H9 (cell line): ENCODE measurements around the gene PKP3. TPM values are rescaled to one million over a fixed set of nuclear protein-coding genes. Genes with fewer than 3 reads are reported as not detected.

Experiments
- DNase-seq: peaks from one replicate; pipeline ENCODE4 v3.0.0-alpha.2; 2017
- H2AFZ ChIP-seq: one replicate; pipeline ENCODE4 v1.6.1; 2013; ENCODE audit warnings: mild to moderate bottlenecking, low read length, control low read depth, moderate library complexity
- H2AK5ac ChIP-seq: 2 replicates; pipeline ENCODE4 v1.6.1; 2013; ENCODE audit warnings: low read length, control low read depth, mixed read lengths; ENCODE audit not compliant: insufficient read length
- H2BK120ac ChIP-seq: one replicate; pipeline ENCODE4 v1.6.1; 2013; ENCODE audit warnings: low read depth, mild to moderate bottlenecking, low read length, control low read depth, inconsistent platforms; ENCODE audit not compliant: poor library complexity, severe bottlenecking
- H2BK12ac ChIP-seq: 2 replicates; pipeline ENCODE4 v1.6.1; 2013; ENCODE audit warnings: low read length, control low read depth, mixed read lengths, low read depth; ENCODE audit not compliant: insufficient read length
- H2BK15ac ChIP-seq: 2 replicates; pipeline ENCODE4 v1.6.1; 2013; ENCODE audit warnings: low read depth, low read length, control low read depth
- H2BK20ac ChIP-seq: one replicate; pipeline ENCODE4 v1.6.1; 2013; ENCODE audit warnings: low read depth, mild to moderate bottlenecking, low read length, control low read depth, inconsistent platforms; ENCODE audit not compliant: poor library complexity, severe bottlenecking
- H2BK5ac ChIP-seq: 2 replicates; pipeline ENCODE4 v1.6.1; 2013; ENCODE audit warnings: low read length, control low read depth, mixed read lengths; ENCODE audit not compliant: insufficient read length
- H3K14ac ChIP-seq: 2 replicates; pipeline ENCODE4 v1.6.1; 2013; ENCODE audit warnings: low read length, control low read depth; ENCODE audit not compliant: insufficient read depth
- H3K18ac ChIP-seq: 2 replicates; pipeline ENCODE4 v1.6.1; 2013; ENCODE audit warnings: low read depth, mild to moderate bottlenecking, mixed read lengths, low read length, control low read depth; ENCODE audit not compliant: insufficient read length
- H3K23ac ChIP-seq: 2 replicates; pipeline ENCODE4 v1.6.1; 2013; ENCODE audit warnings: low read length, control low read depth, mixed read lengths, low read depth; ENCODE audit not compliant: insufficient read length
- H3K23me2 ChIP-seq: 2 replicates; pipeline ENCODE4 v1.6.1; 2013; ENCODE audit warnings: low read depth, mild to moderate bottlenecking, mixed read lengths, low read length, control low read depth; ENCODE audit not compliant: insufficient read length, poor library complexity, severe bottlenecking
- H3K27ac ChIP-seq: 2 replicates; pipeline ENCODE4 v1.5.1; 2013; ENCODE audit warnings: low read length, control low read depth, mixed read lengths, low read depth; ENCODE audit not compliant: insufficient read length
- H3K27me3 ChIP-seq: 2 replicates; pipeline ENCODE4 v1.6.1; 2013; ENCODE audit warnings: low read length, control low read depth, inconsistent platforms; ENCODE audit not compliant: insufficient read depth
- H3K4ac ChIP-seq: 2 replicates; pipeline ENCODE4 v1.6.1; 2013; ENCODE audit warnings: low read depth, mild to moderate bottlenecking, control low read depth, inconsistent platforms, low read length, moderate library complexity
- H3K4me1 ChIP-seq: 2 replicates; pipeline ENCODE4 v1.6.1; 2013; ENCODE audit warnings: low read length, control low read depth, inconsistent platforms; ENCODE audit not compliant: insufficient read depth
- H3K4me2 ChIP-seq: 2 replicates; pipeline ENCODE4 v1.6.1; 2013; ENCODE audit warnings: low read length, control low read depth, mixed read lengths; ENCODE audit not compliant: insufficient read length, insufficient read depth
- H3K56ac ChIP-seq: 2 replicates; pipeline ENCODE4 v1.6.1; 2013; ENCODE audit warnings: low read depth, mild to moderate bottlenecking, mixed read lengths, low read length, control low read depth; ENCODE audit not compliant: insufficient read length
- H3K79me1 ChIP-seq: 2 replicates; pipeline ENCODE4 v1.6.1; 2013; ENCODE audit warnings: low read depth, mild to moderate bottlenecking, moderate library complexity, low read length, control low read depth, inconsistent platforms; ENCODE audit not compliant: insufficient read depth, poor library complexity, severe bottlenecking
- H3K79me2 ChIP-seq: 2 replicates; pipeline ENCODE4 v1.6.1; 2013; ENCODE audit warnings: low read length, control low read depth, inconsistent platforms; ENCODE audit not compliant: insufficient read depth
- H3K9ac ChIP-seq: 2 replicates; pipeline ENCODE4 v1.6.1; 2013; ENCODE audit warnings: low read length, control low read depth, mixed read lengths; ENCODE audit not compliant: insufficient read length; ENCODE audit errors: extremely low read depth
- H3K9me3 ChIP-seq: one replicate; pipeline ENCODE4 v1.6.1; 2013; ENCODE audit warnings: low read depth, low read length, inconsistent platforms; ENCODE audit not compliant: control insufficient read depth
- H3T11ph ChIP-seq: one replicate; pipeline ENCODE4 v1.6.1; 2013; ENCODE audit warnings: mild to moderate bottlenecking, low read length, control low read depth, inconsistent platforms
- H4K20me1 ChIP-seq: one replicate; pipeline ENCODE4 v1.6.1; 2013; ENCODE audit not compliant: control insufficient read depth, insufficient read length, insufficient read depth
- H4K5ac ChIP-seq: 2 replicates; pipeline ENCODE4 v1.6.1; 2013; ENCODE audit warnings: low read depth, mild to moderate bottlenecking, mixed read lengths, low read length, control low read depth; ENCODE audit not compliant: insufficient read length
- H4K8ac ChIP-seq: replicated peaks from 2 replicates; pipeline ENCODE4 v1.6.1; 2013; ENCODE audit warnings: low read length, control low read depth, mixed read lengths, low read depth; ENCODE audit not compliant: insufficient read length
- H4K91ac ChIP-seq: 2 replicates; pipeline ENCODE4 v1.6.1; 2013; ENCODE audit warnings: low read depth, mild to moderate bottlenecking, moderate library complexity, mixed read lengths, low read length, control low read depth; ENCODE audit not compliant: insufficient read length
- H3K27ac Mint-ChIP-seq, 3 experiments: 2 replicates in 2 of 3; 3 replicates in 1 of 3; pipeline ENCODE4 v1.8.0; 2020 to 2021; ENCODE audit warnings: mixed read lengths in 3 of 3, mild to moderate bottlenecking in 1 of 3, moderate library complexity in 1 of 3
- H3K27me3 Mint-ChIP-seq: 2 replicates; pipeline ENCODE4 v1.8.0; 2021; ENCODE audit warnings: low read depth, mild to moderate bottlenecking, moderate library complexity, mixed read lengths
- H3K36me3 Mint-ChIP-seq, 3 experiments: 2 replicates in 2 of 3; 3 replicates in 1 of 3; pipeline ENCODE4 v1.8.0; 2020 to 2021; ENCODE audit warnings: low read depth in 3 of 3, mixed read lengths in 3 of 3; ENCODE audit not compliant: insufficient read depth in 1 of 3
- H3K4me1 Mint-ChIP-seq, 2 experiments: 2 replicates each; pipeline ENCODE4 v1.8.0; 2020; ENCODE audit warnings: mixed read lengths in 2 of 2
- H3K4me3 Mint-ChIP-seq, 2 experiments: 2 replicates in 1 of 2; 3 replicates in 1 of 2; pipeline ENCODE4 v1.8.0; 2020 to 2021; ENCODE audit warnings: mild to moderate bottlenecking in 2 of 2, mixed read lengths in 2 of 2, moderate library complexity in 1 of 2
- H3K9me3 Mint-ChIP-seq, 2 experiments: 2 replicates in 1 of 2; 3 replicates in 1 of 2; pipeline ENCODE4 v1.8.0; 2020; ENCODE audit warnings: mild to moderate bottlenecking in 2 of 2, mixed read lengths in 2 of 2, moderate library complexity in 1 of 2
- CTCF ChIP-seq: fragments of 200-600 bp; sonication (generic); conservative IDR thresholded peaks from 3 replicates; pipeline ENCODE4 v1.8.0; 2021; ENCODE audit warnings: antibody characterized with exemption, mild to moderate bottlenecking
- WGBS: extraction: QIAGEN DNeasy Blood & Tissue Kit; methylation state at CpG from one replicate; pipeline ENCODE4 v1.1.7; 2013; ENCODE audit warnings: missing lambda C conversion rate, low lambda C conversion rate, mixed read lengths; ENCODE audit not compliant: insufficient read length; ENCODE audit errors: extremely low coverage; 5-methylcytosine and 5-hydroxymethylcytosine counted together
- total RNA-seq: library from RNA; stranded (reverse); gene quantifications from 2 replicates; pipeline ENCODE4 v1.2.1, GENCODE V29; 2021

Gene PKP3
- total RNA-seq, 1 experiment from 2014 or later: 41.7 TPM

- Histone ChIP-seq H3K56ac (no peak overlapping the region), H3K4me2 (no peak overlapping the region), H3K79me2 (no peaks in the 10 kb centered on the region; the same call in 1 of the 2 replicates), H3K9ac (no peak overlapping the region), H2BK20ac (no peak overlapping the region), H2BK15ac (no peak overlapping the region), H3K18ac (no peak overlapping the region), H4K5ac (no peak overlapping the region), H2BK5ac (no peak overlapping the region), H2BK120ac (no peak overlapping the region), H3K79me1 (no peaks in the 10 kb centered on the region), H2AK5ac (no peak overlapping the region), H3K14ac (no peak overlapping the region), H3K9me3 (no peaks in the 10 kb centered on the region), H3K27ac (no peak overlapping the region), H2AFZ (no peak overlapping the region), H3K4ac (no peak overlapping the region), H4K91ac (no peak overlapping the region), H2BK12ac (no peak overlapping the region), H3T11ph (no peak overlapping the region), H3K23me2 (peaks cover 10% of the 10 kb centered on the region), H4K8ac (no peak overlapping the region), H3K27me3 (no peaks in the 10 kb centered on the region; the same call in 1 of the 2 replicates), H3K23ac (no peak overlapping the region), H3K4me1 (peaks cover 2% of the 10 kb centered on the region; the same call in 1 of the 2 replicates), H4K20me1 (peaks cover 4% of the 10 kb centered on the region)
- peaks cover 11 to 16% of the 10 kb centered on the region in 2 experiments for H3K4me1 Mint-ChIP-seq
- no peak for DNase-seq
- no peak overlapping the region; a peak in 1 of 5 replicates for H3K4me3 Mint-ChIP-seq
- no peaks in the 10 kb centered on the region; a peak in 1 of 5 replicates for H3K9me3 Mint-ChIP-seq
- WGBS: no CpG with 5 or more reads among the region's 71 CpGs
- peaks cover 31% of the 10 kb centered on the region for H3K27me3 Mint-ChIP-seq
- H3K36me3 Mint-ChIP-seq: no peaks in the 10 kb centered on the region; a peak in 1 of 7 replicates
- H3K27ac Mint-ChIP-seq: no peak overlapping the region
- TF ChIP-seq CTCF: no peak
Observed at GRCh38 chr11:420054-420910, 26.3 kb downstream of the PKP3 start.
